GM21526 (cell line): ENCODE data around the gene SLC15A4.
"Not testable (repeated sequence)": the region's sequence is repeated elsewhere in the genome, so short reads cannot be mapped to it uniquely, and the experiment has no call there.

ENCODE experiments used
- ATAC-seq: cut with Tn5 transposase; IDR thresholded peaks from one replicate; pipeline ENCODE4 v1.9.1; 2021; ENCODE audit warnings: moderate library complexity; ENCODE audit not compliant: unreplicated experiment, low FRiP score

Gene SLC15A4

GRCh38 chr12:128823916-128824839 is at the start of gene SLC15A4:
SLC15A4 (minus strand) TSS chr12:128823958; CDS start chr12:128823943, 15 bp downstream.
- peak; percentile 76 for ATAC-seq

- no peak for ATAC-seq
Observed at GRCh38 chr12:128872303-128872702, 48.5 kb upstream of the SLC15A4 start.

GRCh38 chr12:128871516-128871892 is 47.7 kb upstream of the SLC15A4 start:
- ATAC-seq, result no peak

GRCh38 chr12:128867466-128867865 is 43.7 kb upstream of the SLC15A4 start:
- ATAC-seq, result no peak

DNA sequence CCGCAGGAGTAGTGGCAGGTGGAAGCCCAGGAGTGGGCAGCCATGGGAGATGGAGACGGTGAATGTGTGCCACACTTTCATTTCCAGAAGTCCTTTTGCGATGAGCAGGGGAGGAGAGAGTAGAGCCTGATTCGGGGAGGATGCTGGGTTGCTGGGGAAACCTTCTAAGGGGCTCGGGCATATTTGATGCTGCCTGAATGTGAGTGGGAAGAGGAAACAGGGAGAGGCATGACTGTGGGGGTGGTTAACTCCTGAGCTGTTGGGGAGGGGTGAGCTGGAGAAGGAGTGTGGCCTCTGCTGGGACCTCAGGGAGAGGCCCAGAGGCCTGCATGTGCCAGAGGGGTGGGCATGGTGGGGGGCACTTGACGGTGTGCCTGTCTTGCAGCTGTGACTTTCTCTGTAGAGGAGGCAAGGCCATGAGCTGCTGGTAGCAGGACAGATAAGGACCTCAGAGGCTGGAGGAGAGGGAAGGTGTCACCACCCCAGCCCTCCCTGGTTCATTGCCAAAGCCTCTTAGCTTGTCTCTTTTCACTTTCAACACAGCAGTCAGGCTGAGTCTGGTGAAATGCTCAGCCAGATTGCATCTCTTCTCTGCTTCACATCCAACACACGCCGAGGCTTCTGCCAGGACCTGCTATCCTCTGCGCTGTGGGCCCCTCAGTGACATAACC is 40.9 kb upstream of the SLC15A4 start:
- no peak for ATAC-seq

- no peak for ATAC-seq
Observed at GRCh38 chr12:128863957-128864356, 40.2 kb upstream of the SLC15A4 start.

- no peak for ATAC-seq
Observed at GRCh38 chr12:128861226-128862016, 37.7 kb upstream of the SLC15A4 start.

DNA sequence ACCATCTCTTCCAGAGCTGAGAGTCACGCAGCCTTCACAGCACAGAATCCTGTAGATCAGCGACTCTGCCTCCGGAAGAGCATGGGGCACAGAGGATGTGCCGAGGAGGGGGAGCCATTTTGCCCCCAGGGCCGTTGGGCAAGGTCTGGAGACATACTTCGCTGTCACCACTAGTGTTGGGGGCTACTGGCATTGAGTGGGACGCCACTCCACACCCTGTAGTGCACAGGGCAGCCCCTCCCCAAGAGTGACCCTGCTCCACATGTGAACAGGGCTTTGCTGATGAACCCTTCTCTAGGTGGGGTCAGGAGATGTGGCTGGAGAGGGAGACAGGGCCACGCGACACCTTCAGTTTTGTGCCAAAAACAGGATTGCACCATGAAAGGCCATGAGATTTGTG is 35.6 kb upstream of the SLC15A4 start:
- ATAC-seq, result no peak

GRCh38 chr12:128857133-128857763 is 33.5 kb upstream of the SLC15A4 start:
- no peak for ATAC-seq

- ATAC-seq, result no peak
Observed at GRCh38 chr12:128856791-128857078, 33.0 kb upstream of the SLC15A4 start.

GRCh38 chr12:128856035-128856790 is 32.5 kb upstream of the SLC15A4 start:
- no peak for ATAC-seq

- ATAC-seq, result no peak
Observed at GRCh38 chr12:128853600-128854197, 29.9 kb upstream of the SLC15A4 start.

GRCh38 chr12:128852885-128853599 is 29.3 kb upstream of the SLC15A4 start, which contains the start of gene GLT1D1:
GLT1D1 (plus strand) TSS chr12:128853478; CDS start chr12:128853582, 104 bp downstream.
- no peak for ATAC-seq

DNA sequence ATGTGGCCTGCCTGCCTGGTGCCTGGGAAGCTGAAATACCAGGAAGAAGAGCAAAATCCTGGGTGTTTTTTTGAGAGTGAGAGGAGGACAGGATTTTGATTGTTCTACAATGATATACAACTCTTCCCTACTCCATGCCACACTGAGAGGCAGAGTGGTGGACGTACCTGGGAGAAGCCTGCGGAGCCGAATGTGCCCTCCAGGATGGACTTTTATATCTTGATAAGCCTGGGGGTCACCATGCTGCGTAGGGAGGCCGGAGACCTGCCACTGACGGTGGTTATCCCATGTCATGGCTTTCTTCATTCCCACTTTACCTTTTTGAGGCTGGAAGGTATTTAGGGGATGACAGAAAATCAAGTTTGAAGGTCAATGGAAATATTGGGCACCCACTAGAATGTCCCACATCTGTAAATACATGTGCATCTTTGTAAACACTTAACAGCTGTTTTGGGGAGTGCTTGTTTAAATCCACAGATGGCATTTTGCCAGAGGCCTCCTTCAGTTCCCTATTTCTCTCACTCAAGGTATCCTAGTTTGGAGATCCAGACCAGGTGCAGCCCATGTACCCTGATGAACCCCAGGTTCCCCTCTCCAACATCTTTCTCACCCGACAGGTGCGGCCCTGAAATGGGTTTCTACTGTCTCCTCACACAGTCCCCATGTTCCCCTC is 28.4 kb upstream of the SLC15A4 start:
- ATAC-seq, result no peak

DNA sequence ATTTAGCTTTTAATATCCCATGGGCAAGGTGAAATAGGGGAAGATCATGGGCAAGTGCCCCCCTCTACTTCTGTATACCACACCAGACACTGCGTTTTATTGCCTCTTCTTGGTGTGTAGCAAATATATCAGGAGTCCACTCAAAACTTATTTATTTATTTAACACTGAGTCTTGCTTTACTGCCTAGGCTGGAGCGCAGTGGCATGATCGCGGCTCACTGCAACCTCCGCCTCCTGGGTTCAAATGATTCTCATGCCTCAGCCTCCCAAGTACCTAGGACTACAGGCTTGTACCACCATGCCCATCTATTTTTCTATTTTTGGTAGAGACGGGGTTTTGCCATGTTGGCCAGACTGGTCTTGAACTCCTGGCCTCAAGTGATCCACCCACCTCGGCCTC is 27.7 kb upstream of the SLC15A4 start:
- not testable (repeated sequence) for ATAC-seq

GRCh38 chr12:128850400-128850799 is 26.6 kb upstream of the SLC15A4 start:
- no peak for ATAC-seq

DNA sequence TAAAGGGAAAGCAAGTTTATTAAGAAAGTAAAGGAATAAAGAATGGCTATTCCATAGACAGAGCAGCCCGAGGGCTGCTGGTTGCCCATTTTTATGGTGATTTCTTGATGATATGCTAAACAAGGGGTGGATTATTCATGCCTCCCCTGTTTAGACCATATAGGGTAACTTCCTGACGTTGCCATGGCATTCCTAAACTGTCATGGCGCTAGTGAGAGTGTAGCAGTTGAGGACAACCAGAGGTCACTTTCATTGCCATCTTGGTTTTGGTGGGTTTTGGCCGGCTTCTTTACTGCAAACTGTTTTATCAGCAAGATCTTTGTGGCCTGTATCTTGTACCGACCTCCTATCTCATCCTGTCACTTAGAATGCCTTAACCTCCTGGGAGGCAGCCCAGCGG is 26.0 kb upstream of the SLC15A4 start:
- not testable (repeated sequence) for ATAC-seq

DNA sequence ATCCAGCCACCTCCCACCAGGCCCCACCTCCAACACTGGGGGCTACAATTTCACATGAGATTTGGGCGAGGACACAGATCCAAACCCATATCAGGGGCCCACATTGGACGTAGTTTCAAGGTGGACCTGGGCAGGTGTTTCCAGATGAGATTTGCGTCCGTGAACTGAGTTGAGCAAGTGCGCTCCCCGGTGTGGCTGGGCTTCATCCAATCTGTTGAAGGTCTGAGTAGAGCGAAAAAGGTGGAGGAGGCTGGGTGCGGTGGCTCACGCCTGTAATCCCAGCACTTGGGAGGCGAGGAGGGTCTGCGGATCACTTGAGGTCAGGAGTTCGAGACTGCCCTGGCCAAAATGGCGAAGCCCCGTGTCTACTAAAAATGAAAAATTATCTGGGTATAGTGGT is 24.6 kb upstream of the SLC15A4 start:
- no peak for ATAC-seq
